GM12878 (cell line): Measurements from ENCODE around the gene ERO1B.

Experiments
- IRF4 ChIP-seq: IDR thresholded peaks from 2 replicates; pipeline ENCODE4 v1.6.1; 2011; ENCODE audit warnings: low read depth, low read length
- JUNB ChIP-seq: IDR thresholded peaks from 2 replicates; pipeline ENCODE4 v1.6.1; 2016; ENCODE audit warnings: antibody characterized with exemption, mild to moderate bottlenecking
- NFYB ChIP-seq: IDR thresholded peaks from 2 replicates; pipeline ENCODE4 v1.6.1; 2011; ENCODE audit warnings: low read depth, mild to moderate bottlenecking, low read length, improper control_type of control experiment, moderate library complexity; ENCODE audit not compliant: insufficient read depth
- POLR2A ChIP-seq: IDR thresholded peaks from 2 replicates; pipeline ENCODE4 v1.6.1; 2011; ENCODE audit warnings: low read depth, mild to moderate bottlenecking, low read length
- RUNX3 ChIP-seq: IDR thresholded peaks from 2 replicates; pipeline ENCODE4 v1.6.1; 2012; ENCODE audit warnings: low read length, inconsistent platforms
- SIN3A ChIP-seq: IDR thresholded peaks from 2 replicates; pipeline ENCODE4 v1.6.1; 2012; ENCODE audit warnings: low read depth, low read length, improper control_type of control experiment
- SRF ChIP-seq, 2 experiments: IDR thresholded peaks; 2 replicates each; pipeline ENCODE4 v1.6.1; 2011; ENCODE audit warnings: low read depth in 2 of 2, low read length in 2 of 2, mild to moderate bottlenecking in 1 of 2, moderate library complexity in 1 of 2
- USF2 ChIP-seq: IDR thresholded peaks from 2 replicates; pipeline ENCODE4 v1.6.1; 2011; ENCODE audit warnings: low read depth, low read length, improper control_type of control experiment, borderline replicate concordance
- TF ChIP-seq, protein P1 (sequence below): IDR thresholded peaks from 2 replicates; pipeline ENCODE4 v1.6.1; 2012; ENCODE audit warnings: low read depth, low read length, improper control_type of control experiment
- TF ChIP-seq, protein P2 (sequence below), 3 experiments: IDR thresholded peaks in 2 of 3; conservative IDR thresholded peaks in 1 of 3; 2 replicates each; pipeline ENCODE4 v1.5.1; 2011; ENCODE audit warnings: low read depth in 3 of 3, low read length in 3 of 3, mild to moderate bottlenecking in 3 of 3, control low read depth in 2 of 3, moderate library complexity in 2 of 3, inconsistent platforms in 1 of 3, mixed read lengths in 1 of 3; ENCODE audit not compliant: control insufficient read depth in 2 of 3, insufficient read depth in 1 of 3; ENCODE audit errors: extremely low read depth in 1 of 3
- TF ChIP-seq, protein P3 (sequence below): IDR thresholded peaks from 2 replicates; pipeline ENCODE4 v1.6.1; 2012; ENCODE audit warnings: low read depth, low read length, improper control_type of control experiment

DNA sequence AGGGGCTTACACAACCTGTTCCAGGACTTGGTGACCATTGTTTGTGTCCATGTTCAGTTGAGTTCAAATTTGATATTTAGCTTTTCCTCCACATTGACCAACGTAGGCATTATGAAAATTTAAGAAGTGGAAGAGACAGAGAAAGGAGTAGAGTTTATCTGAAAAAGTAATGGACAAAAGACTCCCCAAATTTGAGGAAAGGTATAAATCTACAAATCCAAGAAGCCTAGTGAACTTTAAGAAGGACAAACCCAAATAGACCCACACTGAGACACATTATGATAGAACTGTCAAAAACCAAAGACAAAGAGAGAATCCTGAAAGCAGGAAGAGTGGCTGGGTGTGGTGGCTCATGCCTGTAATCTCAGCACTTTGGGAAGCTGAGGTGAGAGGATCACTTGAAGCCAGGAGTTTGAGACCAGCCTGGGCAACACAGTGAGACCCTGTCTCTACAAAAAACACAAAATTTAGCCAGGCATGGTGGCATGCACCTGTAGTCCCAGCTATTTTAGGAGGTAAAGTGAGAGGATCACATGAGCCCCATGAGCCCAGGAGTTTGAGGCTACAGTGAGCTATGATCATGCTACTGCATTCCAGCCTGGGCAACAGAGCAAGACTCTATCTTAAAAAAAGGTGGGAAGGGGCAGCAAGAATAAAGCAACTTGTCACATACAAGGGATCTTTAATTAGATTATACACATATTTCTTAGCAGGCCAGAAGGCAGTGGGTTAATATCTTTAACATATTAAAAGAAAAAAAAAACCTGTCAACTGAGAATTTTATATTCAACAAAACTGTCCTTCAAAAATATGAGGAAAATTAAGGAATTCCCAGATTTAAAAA is 41.0 kb upstream of the ERO1B start:
- TF ChIP-seq, protein P1, sequence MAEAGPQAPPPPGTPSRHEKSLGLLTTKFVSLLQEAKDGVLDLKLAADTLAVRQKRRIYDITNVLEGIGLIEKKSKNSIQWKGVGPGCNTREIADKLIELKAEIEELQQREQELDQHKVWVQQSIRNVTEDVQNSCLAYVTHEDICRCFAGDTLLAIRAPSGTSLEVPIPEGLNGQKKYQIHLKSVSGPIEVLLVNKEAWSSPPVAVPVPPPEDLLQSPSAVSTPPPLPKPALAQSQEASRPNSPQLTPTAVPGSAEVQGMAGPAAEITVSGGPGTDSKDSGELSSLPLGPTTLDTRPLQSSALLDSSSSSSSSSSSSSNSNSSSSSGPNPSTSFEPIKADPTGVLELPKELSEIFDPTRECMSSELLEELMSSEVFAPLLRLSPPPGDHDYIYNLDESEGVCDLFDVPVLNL = no peak
- TF ChIP-seq, protein P2, sequence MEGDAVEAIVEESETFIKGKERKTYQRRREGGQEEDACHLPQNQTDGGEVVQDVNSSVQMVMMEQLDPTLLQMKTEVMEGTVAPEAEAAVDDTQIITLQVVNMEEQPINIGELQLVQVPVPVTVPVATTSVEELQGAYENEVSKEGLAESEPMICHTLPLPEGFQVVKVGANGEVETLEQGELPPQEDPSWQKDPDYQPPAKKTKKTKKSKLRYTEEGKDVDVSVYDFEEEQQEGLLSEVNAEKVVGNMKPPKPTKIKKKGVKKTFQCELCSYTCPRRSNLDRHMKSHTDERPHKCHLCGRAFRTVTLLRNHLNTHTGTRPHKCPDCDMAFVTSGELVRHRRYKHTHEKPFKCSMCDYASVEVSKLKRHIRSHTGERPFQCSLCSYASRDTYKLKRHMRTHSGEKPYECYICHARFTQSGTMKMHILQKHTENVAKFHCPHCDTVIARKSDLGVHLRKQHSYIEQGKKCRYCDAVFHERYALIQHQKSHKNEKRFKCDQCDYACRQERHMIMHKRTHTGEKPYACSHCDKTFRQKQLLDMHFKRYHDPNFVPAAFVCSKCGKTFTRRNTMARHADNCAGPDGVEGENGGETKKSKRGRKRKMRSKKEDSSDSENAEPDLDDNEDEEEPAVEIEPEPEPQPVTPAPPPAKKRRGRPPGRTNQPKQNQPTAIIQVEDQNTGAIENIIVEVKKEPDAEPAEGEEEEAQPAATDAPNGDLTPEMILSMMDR (IDR thresholded peaks at IDR 0.05 in 2 of 3, conservative IDR thresholded peaks at IDR 0.05 in 1 of 3; ENCODE audit: control insufficient read depth in 2 of 3, extremely low read depth in 1 of 3, insufficient read depth in 1 of 3, low read depth in 3 of 3, low read length in 3 of 3) = no peak
- no peak for TF ChIP-seq SRF (IDR thresholded peaks at IDR 0.05; ENCODE audit: low read depth in 2 of 2, low read length in 2 of 2)
- TF ChIP-seq SIN3A = no peak
- TF ChIP-seq RUNX3 = no peak
- no peak for TF ChIP-seq USF2
- no peak for TF ChIP-seq IRF4
- no peak for TF ChIP-seq POLR2A
- TF ChIP-seq JUNB = no peak
- no peak for TF ChIP-seq NFYB
- TF ChIP-seq, protein P3, sequence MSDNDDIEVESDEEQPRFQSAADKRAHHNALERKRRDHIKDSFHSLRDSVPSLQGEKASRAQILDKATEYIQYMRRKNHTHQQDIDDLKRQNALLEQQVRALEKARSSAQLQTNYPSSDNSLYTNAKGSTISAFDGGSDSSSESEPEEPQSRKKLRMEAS = no peak
